Parathyroid adenoma (tissue), 2 donors: Measurements from ENCODE around the gene FRAS1.

Experiments
- H2AFZ ChIP-seq: fragments of 300-600 bp; sonication (generic); one replicate; pipeline ENCODE4 v1.7.0; 2017; ENCODE audit warnings: antibody characterized with exemption, mild to moderate bottlenecking
- H3K27ac ChIP-seq: fragments of 300-600 bp; sonication (generic); one replicate; pipeline ENCODE4 v1.7.0; 2017
- H3K27me3 ChIP-seq: fragments of 300-600 bp; sonication (generic); one replicate; pipeline ENCODE4 v1.7.0; 2017; ENCODE audit warnings: low read length; ENCODE audit not compliant: control insufficient read depth, insufficient read depth
- H3K36me3 ChIP-seq: fragments of 300-600 bp; sonication (generic); one replicate; pipeline ENCODE4 v1.7.0; 2017; ENCODE audit warnings: low read length; ENCODE audit not compliant: control insufficient read depth, insufficient read depth
- H3K4me1 ChIP-seq: fragments of 300-600 bp; sonication (generic); one replicate; pipeline ENCODE4 v1.7.0; 2017; ENCODE audit warnings: control low read depth
- H3K4me2 ChIP-seq: fragments of 300-600 bp; sonication (generic); one replicate; pipeline ENCODE4 v1.7.0; 2017; ENCODE audit warnings: low read length
- H3K4me3 ChIP-seq: fragments of 300-600 bp; sonication (generic); one replicate; pipeline ENCODE4 v1.7.0; 2017; ENCODE audit warnings: low read depth, low read length
- H3K79me2 ChIP-seq: fragments of 300-600 bp; sonication (generic); one replicate; pipeline ENCODE4 v1.7.0; 2017; ENCODE audit warnings: control low read depth
- H3K9ac ChIP-seq: fragments of 300-600 bp; sonication (generic); one replicate; pipeline ENCODE4 v1.7.0; 2017; ENCODE audit warnings: mild to moderate bottlenecking
- H3K9me3 ChIP-seq: fragments of 300-600 bp; sonication (generic); one replicate; pipeline ENCODE4 v1.7.0; 2017; ENCODE audit warnings: low read length; ENCODE audit not compliant: control insufficient read depth
- TF ChIP-seq, protein P1 (sequence below): fragments of 300-600 bp; sonication (generic); IDR thresholded peaks from one replicate; pipeline ENCODE4 v1.7.0; 2017; ENCODE audit warnings: antibody characterized with exemption, mild to moderate bottlenecking
- donor health status: primary hyperparathyroidism.

Gene FRAS1

DNA sequence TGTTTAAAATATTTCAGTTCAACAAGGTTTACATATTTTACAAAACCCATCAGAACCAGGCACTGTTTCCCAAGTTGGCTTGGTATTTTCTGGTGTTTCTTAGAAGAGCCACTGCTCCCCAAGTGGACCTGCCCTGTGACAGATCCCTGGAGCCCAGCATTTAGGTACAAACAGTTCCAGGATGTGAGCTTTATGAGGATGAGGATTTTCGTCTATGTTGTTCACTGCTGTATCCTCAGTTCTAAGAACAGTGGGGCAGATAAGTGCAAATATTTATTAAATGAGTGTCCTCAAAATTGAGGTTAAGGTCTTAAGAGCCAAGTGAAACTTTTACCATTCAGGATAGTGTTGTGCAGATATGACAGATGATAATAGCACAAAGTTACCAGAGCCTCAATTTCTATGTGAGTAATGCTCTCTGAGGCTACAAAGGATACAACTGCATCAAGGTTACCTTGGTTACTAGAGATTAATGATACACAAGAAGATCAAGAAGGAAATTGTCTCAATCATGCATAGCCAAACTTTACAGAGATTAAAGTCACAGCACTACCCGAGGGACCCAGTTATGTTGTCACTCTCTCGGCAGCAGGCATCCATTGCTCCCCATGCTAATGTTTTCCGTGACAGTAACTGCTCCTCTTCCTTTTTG lies 531.9 kb downstream of the FRAS1 start:
- TF ChIP-seq, protein P1, sequence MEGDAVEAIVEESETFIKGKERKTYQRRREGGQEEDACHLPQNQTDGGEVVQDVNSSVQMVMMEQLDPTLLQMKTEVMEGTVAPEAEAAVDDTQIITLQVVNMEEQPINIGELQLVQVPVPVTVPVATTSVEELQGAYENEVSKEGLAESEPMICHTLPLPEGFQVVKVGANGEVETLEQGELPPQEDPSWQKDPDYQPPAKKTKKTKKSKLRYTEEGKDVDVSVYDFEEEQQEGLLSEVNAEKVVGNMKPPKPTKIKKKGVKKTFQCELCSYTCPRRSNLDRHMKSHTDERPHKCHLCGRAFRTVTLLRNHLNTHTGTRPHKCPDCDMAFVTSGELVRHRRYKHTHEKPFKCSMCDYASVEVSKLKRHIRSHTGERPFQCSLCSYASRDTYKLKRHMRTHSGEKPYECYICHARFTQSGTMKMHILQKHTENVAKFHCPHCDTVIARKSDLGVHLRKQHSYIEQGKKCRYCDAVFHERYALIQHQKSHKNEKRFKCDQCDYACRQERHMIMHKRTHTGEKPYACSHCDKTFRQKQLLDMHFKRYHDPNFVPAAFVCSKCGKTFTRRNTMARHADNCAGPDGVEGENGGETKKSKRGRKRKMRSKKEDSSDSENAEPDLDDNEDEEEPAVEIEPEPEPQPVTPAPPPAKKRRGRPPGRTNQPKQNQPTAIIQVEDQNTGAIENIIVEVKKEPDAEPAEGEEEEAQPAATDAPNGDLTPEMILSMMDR: no peak
- Histone ChIP-seq H3K4me3 (no peak overlapping the region), H3K4me1 (no peaks in the 10 kb centered on the region), H3K9ac (no peak overlapping the region), H3K79me2 (no peaks in the 10 kb centered on the region), H3K4me2 (no peak overlapping the region), H2AFZ (no peak overlapping the region), H3K36me3 (no peaks in the 10 kb centered on the region), H3K27ac (no peak overlapping the region), H3K9me3 (no peaks in the 10 kb centered on the region), H3K27me3 (no peaks in the 10 kb centered on the region)

DNA sequence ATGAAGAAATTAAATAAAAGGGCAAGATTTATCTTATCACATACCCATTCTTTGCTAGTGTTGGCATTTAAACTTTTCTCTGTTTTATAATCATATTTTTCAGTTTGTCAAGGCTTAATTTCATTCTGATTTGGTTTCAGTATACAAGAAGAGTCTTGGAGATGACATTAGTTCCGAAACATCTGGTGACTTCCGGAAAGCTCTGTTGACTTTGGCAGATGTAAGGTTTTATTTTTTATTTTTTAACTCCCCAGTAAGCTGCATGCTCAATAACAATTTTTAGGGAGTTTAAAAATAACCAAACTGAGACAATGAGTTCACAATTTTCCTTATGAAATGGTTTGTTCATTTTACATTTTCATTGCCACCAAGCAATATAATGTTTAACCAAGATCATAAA lies 534.3 kb downstream of the FRAS1 start:
- no peak overlapping the region for H3K4me2 ChIP-seq
- H3K27me3 ChIP-seq: no peaks in the 10 kb centered on the region
- peak overlapping the region; percentile 22 for H3K27ac ChIP-seq
- no peaks in the 10 kb centered on the region for H3K9me3 ChIP-seq
- H3K36me3 ChIP-seq: peaks cover under 1% of the 10 kb centered on the region
- no peaks in the 10 kb centered on the region for H3K79me2 ChIP-seq
- H2AFZ ChIP-seq: no peak overlapping the region
- TF ChIP-seq, protein P1: no peak
- no peaks in the 10 kb centered on the region for H3K4me1 ChIP-seq
- H3K4me3 ChIP-seq: no peak overlapping the region
- H3K9ac ChIP-seq: no peak overlapping the region

DNA sequence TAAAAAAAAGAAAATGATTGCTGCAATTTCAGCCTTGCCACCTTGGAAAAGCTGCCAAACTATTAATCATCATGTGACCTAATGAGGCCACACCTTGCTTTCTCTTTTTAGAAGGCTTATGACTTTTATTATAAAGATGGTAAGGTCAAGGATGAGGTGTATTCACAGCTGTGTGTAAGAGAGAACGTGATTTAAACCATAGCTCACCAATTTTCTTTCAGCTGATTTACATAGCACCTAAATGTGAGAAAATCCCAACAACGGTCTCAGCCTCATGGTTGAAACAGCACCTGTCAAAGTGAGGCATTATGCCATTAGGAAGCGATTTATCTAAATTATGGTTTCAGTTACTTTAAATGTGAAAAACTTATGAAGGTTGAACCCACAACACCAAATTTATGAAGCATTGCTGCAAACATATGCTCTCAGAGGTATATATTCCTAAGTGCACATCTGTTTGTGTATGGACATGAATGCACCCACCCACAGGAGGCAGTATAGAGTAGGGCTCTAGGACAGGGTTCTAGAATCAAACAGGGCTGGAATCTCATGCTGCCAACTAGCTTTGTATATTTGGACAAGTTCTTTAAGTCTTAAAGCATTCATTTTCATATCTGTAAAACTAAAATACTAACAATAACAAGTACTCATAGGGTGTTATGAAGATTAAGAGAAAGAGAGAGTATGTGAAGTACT lies 535.1 kb downstream of the FRAS1 start:
- no peak overlapping the region for H2AFZ ChIP-seq
- TF ChIP-seq, protein P1: no peak
- H3K79me2 ChIP-seq: no peaks in the 10 kb centered on the region
- peaks cover 2% of the 10 kb centered on the region for H3K36me3 ChIP-seq
- H3K4me3 ChIP-seq: no peak overlapping the region
- no peaks in the 10 kb centered on the region for H3K27me3 ChIP-seq
- H3K4me2 ChIP-seq: no peak overlapping the region
- H3K27ac ChIP-seq: no peak overlapping the region
- H3K4me1 ChIP-seq: no peaks in the 10 kb centered on the region
- no peak overlapping the region for H3K9ac ChIP-seq
- H3K9me3 ChIP-seq: no peaks in the 10 kb centered on the region
